Peyer's patch (tissue), 4 donors: Measurements from ENCODE around the gene EXOG.

Experiments
- CTCF ChIP-seq, 6 experiments: fragments of 450-650 bp in 4 of 6; fragments of 200-600 bp in 2 of 6; sonication (generic) in 1 of 6; IDR thresholded peaks; one replicate each; pipeline ENCODE4 v1.5.1; 2017 to 2019; ENCODE audit warnings: antibody characterized with exemption in 6 of 6, mild to moderate bottlenecking in 3 of 6, moderate library complexity in 1 of 6
- POLR2A ChIP-seq, 2 donors: fragments of 450-650 bp; IDR thresholded peaks; one replicate each; pipeline ENCODE4 v1.5.1; 2017; ENCODE audit warnings: antibody characterized with exemption in 2 of 2, mild to moderate bottlenecking in 2 of 2, moderate library complexity in 2 of 2

DNA sequence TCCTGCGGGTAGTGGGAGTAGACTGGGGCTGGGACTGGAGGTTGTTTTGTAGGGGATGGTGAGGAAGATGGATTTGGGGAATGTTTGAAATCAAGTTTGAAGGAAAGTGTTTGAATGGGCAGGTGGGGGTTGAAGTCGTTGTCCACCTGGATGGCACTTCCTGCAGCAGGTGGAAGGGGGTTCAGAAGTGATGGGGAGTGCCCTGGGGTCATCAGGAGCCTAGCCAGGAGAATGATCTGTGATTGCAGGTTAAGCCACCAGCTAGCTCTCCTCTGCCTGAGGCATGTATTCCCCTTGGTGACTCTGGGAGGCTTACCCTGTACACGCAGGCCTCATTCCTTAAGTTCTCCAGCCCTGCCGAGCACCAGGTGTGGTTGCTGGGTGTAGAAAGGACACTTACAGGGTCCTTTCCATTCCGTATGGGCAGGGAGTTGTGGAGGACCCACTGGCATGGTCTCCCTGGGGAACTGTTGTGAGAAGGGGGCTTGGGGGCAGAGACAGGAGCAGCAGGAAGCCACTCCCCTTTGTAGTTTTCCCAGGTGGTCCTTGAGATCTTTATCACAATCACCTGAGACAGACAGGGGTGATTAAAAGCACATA is 19.9 kb upstream of the EXOG start:
- TF ChIP-seq CTCF (IDR thresholded peaks at IDR 0.05) (no peak), POLR2A (IDR thresholded peaks at IDR 0.05) (no peak)
